Astrocyte (in vitro differentiated cells and primary cell): ENCODE measurements around the gene TRIP13. TPM values are rescaled to one million over a fixed set of nuclear protein-coding genes. Genes with fewer than 3 reads are reported as not detected.
A peak's percentile ranks its signal among the peaks of the same experiment; 100 is the strongest.

ENCODE experiments used
- DNase-seq: peaks from one replicate; pipeline ENCODE4 v3.0.0-alpha.2; 2010; ENCODE audit warnings: low read depth
- FAIRE-seq: peaks from 2 replicates; lab custom pipeline; 2011; peaks lifted over from hg19 to GRCh38; lab: Jason Lieb, UNC
- H2AFZ ChIP-seq: 2 replicates; pipeline ENCODE4 v1.6.0; 2012; ENCODE audit warnings: low read depth, low read length, inconsistent platforms
- H3K27ac ChIP-seq: 2 replicates; pipeline ENCODE4 v1.5.1; 2011; ENCODE audit warnings: low read depth, low read length, inconsistent platforms
- H3K27me3 ChIP-seq: 2 replicates; pipeline ENCODE4 v1.6.0; 2011; ENCODE audit warnings: low read length, inconsistent platforms; ENCODE audit not compliant: insufficient read depth
- H3K36me3 ChIP-seq: 2 replicates; pipeline ENCODE4 v1.5.1; 2011; ENCODE audit warnings: low read length, inconsistent platforms; ENCODE audit not compliant: insufficient read depth
- H3K4me1 ChIP-seq: 2 replicates; pipeline ENCODE4 v1.5.1; 2011; ENCODE audit warnings: low read length, inconsistent platforms; ENCODE audit not compliant: insufficient read depth
- H3K4me2 ChIP-seq: 2 replicates; pipeline ENCODE4 v1.6.0; 2012; ENCODE audit warnings: low read length, inconsistent platforms
- H3K4me3 ChIP-seq: 2 replicates; pipeline ENCODE4 v1.5.1; 2011; ENCODE audit warnings: low read depth, mild to moderate bottlenecking, low read length, inconsistent platforms; ENCODE audit not compliant: insufficient read depth
- H3K79me2 ChIP-seq: 2 replicates; pipeline ENCODE4 v1.6.0; 2012; ENCODE audit warnings: mild to moderate bottlenecking, low read length, inconsistent platforms; ENCODE audit not compliant: insufficient read depth
- H3K9ac ChIP-seq: 2 replicates; pipeline ENCODE4 v1.6.0; 2012; ENCODE audit warnings: mild to moderate bottlenecking, low read length, inconsistent platforms
- H3K9me3 ChIP-seq: 2 replicates; pipeline ENCODE4 v1.5.1; 2012; ENCODE audit warnings: low read depth, mild to moderate bottlenecking, low read length, inconsistent platforms; ENCODE audit not compliant: insufficient read depth
- H4K20me1 ChIP-seq: 2 replicates; pipeline ENCODE4 v1.6.0; 2012; ENCODE audit warnings: low read length, inconsistent platforms; ENCODE audit not compliant: insufficient read depth
- H3K27ac Mint-ChIP-seq: one replicate; pipeline ENCODE4 v1.8.0; 2021; ENCODE audit warnings: mild to moderate bottlenecking, mixed read lengths; ENCODE audit not compliant: unreplicated experiment
- H3K27me3 Mint-ChIP-seq: one replicate; pipeline ENCODE4 v1.8.0; 2021; ENCODE audit warnings: low read depth, mixed read lengths; ENCODE audit not compliant: unreplicated experiment
- H3K36me3 Mint-ChIP-seq: one replicate; pipeline ENCODE4 v1.8.0; 2021; ENCODE audit warnings: low read depth, mixed read lengths; ENCODE audit not compliant: unreplicated experiment
- H3K4me1 Mint-ChIP-seq: one replicate; pipeline ENCODE4 v1.8.0; 2021; ENCODE audit warnings: low read depth, mixed read lengths; ENCODE audit not compliant: unreplicated experiment
- H3K4me3 Mint-ChIP-seq: one replicate; pipeline ENCODE4 v1.8.0; 2021; ENCODE audit warnings: mild to moderate bottlenecking, moderate library complexity, mixed read lengths; ENCODE audit not compliant: unreplicated experiment
- H3K9me3 Mint-ChIP-seq: one replicate; pipeline ENCODE4 v1.8.0; 2021; ENCODE audit warnings: mild to moderate bottlenecking, mixed read lengths; ENCODE audit not compliant: unreplicated experiment
- EZH2 ChIP-seq: IDR thresholded peaks from 2 replicates; pipeline ENCODE4 v1.6.1; 2012; ENCODE audit warnings: mild to moderate bottlenecking, low read length, inconsistent platforms; ENCODE audit not compliant: insufficient read depth
- total RNA-seq: library from RNA; stranded (reverse); gene quantifications from 2 replicates; pipeline ENCODE4 v1.2.1, GENCODE V29; 2021
- TF ChIP-seq, protein P1 (sequence below): IDR thresholded peaks from 2 replicates; pipeline ENCODE4 v1.5.1; 2011; ENCODE audit warnings: low read depth, mild to moderate bottlenecking, inconsistent platforms, low read length, moderate library complexity; ENCODE audit not compliant: insufficient read depth

The TRIP13 gene
- total RNA-seq, 1 donor from 2014 or later, result 7.3 TPM

DNA sequence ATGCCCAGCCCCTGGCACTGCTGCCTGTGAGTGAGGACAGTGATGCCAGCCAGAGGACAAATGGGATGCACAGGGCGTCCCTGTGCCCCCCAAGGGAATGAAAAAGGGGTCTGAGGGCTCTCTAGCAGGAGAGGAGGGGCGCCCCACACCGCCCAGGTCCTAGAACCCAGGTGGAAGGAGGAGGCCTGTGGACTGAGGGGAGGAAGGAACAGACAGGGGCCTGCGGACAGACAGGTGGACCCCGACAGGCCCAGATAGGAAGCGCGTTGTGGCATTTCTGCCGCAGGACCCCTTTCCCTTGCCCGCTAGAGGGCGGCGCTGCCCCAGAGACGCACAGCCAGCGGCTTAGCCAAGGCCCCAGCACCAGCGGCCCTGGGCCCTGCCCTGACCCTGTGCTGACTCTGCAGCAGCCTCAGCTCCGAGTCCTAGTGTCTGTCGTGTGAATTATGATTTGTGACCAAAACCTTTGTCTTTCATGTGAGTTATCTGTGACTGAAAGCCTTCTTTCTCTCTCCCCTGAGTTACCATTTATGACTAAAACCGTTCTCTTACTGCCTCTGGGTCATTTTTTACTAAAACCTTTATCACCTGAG lies 30.7 kb downstream of the TRIP13 start:
- Histone ChIP-seq H3K79me2 (no peaks in the 10 kb centered on the region), H3K27ac (no peak overlapping the region), H3K9ac (no peak overlapping the region), H3K4me3 (no peak overlapping the region), H3K36me3 (no peaks in the 10 kb centered on the region), H4K20me1 (peaks cover 17% of the 10 kb centered on the region), H3K4me2 (no peak overlapping the region), H3K27me3 (peaks cover 24% of the 10 kb centered on the region), H2AFZ (no peak overlapping the region), H3K4me1 (no peaks in the 10 kb centered on the region), H3K9me3 (no peaks in the 10 kb centered on the region)
- Mint-ChIP-seq H3K4me3 (no peak overlapping the region), H3K36me3 (peaks cover 1% of the 10 kb centered on the region), H3K27me3 (peaks cover 36% of the 10 kb centered on the region), H3K4me1 (peaks cover 5% of the 10 kb centered on the region), H3K9me3 (peaks cover 7% of the 10 kb centered on the region), H3K27ac (no peak overlapping the region)
- no peak for FAIRE-seq
- no peak for TF ChIP-seq EZH2
- TF ChIP-seq, protein P1, sequence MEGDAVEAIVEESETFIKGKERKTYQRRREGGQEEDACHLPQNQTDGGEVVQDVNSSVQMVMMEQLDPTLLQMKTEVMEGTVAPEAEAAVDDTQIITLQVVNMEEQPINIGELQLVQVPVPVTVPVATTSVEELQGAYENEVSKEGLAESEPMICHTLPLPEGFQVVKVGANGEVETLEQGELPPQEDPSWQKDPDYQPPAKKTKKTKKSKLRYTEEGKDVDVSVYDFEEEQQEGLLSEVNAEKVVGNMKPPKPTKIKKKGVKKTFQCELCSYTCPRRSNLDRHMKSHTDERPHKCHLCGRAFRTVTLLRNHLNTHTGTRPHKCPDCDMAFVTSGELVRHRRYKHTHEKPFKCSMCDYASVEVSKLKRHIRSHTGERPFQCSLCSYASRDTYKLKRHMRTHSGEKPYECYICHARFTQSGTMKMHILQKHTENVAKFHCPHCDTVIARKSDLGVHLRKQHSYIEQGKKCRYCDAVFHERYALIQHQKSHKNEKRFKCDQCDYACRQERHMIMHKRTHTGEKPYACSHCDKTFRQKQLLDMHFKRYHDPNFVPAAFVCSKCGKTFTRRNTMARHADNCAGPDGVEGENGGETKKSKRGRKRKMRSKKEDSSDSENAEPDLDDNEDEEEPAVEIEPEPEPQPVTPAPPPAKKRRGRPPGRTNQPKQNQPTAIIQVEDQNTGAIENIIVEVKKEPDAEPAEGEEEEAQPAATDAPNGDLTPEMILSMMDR, result peak; percentile 67
- peak; percentile 14 for DNase-seq

DNA sequence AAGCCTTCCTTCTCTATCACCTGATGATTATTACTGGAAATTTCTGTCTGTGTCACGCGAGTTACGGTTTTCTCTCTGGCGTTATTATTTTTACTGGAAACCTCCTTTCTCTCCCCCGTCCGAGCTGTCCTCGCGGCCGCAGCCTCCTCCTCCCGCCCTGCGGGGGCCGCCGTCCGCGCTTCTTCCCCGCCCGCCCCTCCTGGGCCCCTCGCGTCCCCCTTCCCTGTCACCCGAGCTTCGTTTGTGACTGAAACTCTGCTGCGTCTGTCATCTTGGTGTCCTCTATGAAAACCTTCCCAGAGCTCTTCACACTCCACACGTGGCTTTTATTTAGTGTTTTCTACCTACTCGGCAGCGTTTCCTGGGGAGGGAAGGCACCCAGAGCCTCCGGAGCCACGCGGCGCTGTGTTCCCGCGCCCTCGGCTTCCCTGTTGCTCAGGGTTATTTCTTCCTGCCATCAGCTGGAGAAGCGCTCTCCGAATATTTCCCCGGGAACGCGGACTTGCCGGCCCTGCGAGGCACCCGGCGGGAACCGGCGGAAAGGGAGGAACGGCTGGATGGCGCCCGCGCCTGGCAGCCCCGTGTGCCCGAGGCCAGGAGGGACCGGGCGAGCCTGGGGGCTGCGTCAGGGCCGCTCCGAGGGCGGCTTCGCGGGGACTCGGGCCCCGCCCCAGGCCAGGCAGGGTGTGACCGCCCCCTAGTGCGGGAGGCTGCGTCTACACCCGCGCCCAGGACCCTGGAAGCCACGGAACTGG lies 33.9 kb downstream of the TRIP13 start:
- H3K4me3 ChIP-seq, result peak overlapping the region; percentile 23
- peak overlapping the region; percentile 69 for H2AFZ ChIP-seq

More for the DNA sequence above, 33.9 kb downstream of the TRIP13 start:
- Histone ChIP-seq H3K36me3 (no peaks in the 10 kb centered on the region), H3K79me2 (no peaks in the 10 kb centered on the region), H3K27ac (no peak overlapping the region), H3K27me3 (peaks cover 44% of the 10 kb centered on the region), H3K9me3 (no peaks in the 10 kb centered on the region), H3K4me2 (peak overlapping the region; percentile 77), H4K20me1 (peaks cover 17% of the 10 kb centered on the region), H3K9ac (peak overlapping the region; percentile 46), H3K4me1 (no peaks in the 10 kb centered on the region)
- Mint-ChIP-seq H3K27me3 (peaks cover 68% of the 10 kb centered on the region), H3K4me3 (no peak overlapping the region), H3K9me3 (peaks cover 5% of the 10 kb centered on the region), H3K27ac (no peak overlapping the region), H3K4me1 (no peaks in the 10 kb centered on the region), H3K36me3 (peaks cover 3% of the 10 kb centered on the region)
- TF ChIP-seq EZH2, result peak; percentile 76
- TF ChIP-seq, protein P1, result no peak
- peak; percentile 11 for DNase-seq
- FAIRE-seq, result no peak
